GM12878 (cell line): ENCODE data around the gene SHISA7. TPM values are rescaled to one million over a fixed set of nuclear protein-coding genes. Genes with fewer than 3 reads are reported as not detected.

Source experiments
- BMI1 ChIP-seq: fragments of 450-650 bp; IDR thresholded peaks from 2 replicates; pipeline ENCODE4 v1.6.1; 2016; ENCODE audit warnings: mild to moderate bottlenecking, moderate library complexity, borderline replicate concordance
- CHD1 ChIP-seq: IDR thresholded peaks from 2 replicates; pipeline ENCODE4 v1.6.1; 2012; ENCODE audit warnings: low read depth, low read length, improper control_type of control experiment
- CHD2 ChIP-seq: IDR thresholded peaks from 2 replicates; pipeline ENCODE4 v1.6.1; 2011; ENCODE audit warnings: low read depth, low read length, improper control_type of control experiment, borderline replicate concordance
- CHD4 ChIP-seq: fragments of 200-600 bp; sonication (generic); IDR thresholded peaks from 2 replicates; pipeline ENCODE4 v1.6.1; 2016; ENCODE audit warnings: mild to moderate bottlenecking
- CREB1 ChIP-seq: IDR thresholded peaks from 2 replicates; pipeline ENCODE4 v1.6.1; 2012; ENCODE audit warnings: low read depth, mild to moderate bottlenecking, inconsistent platforms
- EP300 ChIP-seq, 2 experiments: fragments of 150-350 bp in 1 of 2; IDR thresholded peaks; 2 replicates each; pipeline ENCODE4 v1.6.1; 2011 to 2012; ENCODE audit warnings: low read depth in 2 of 2, low read length in 2 of 2, borderline replicate concordance in 1 of 2, improper control_type of control experiment in 1 of 2, inconsistent platforms in 1 of 2; ENCODE audit not compliant: control insufficient read depth in 1 of 2
- ESRRA ChIP-seq: IDR thresholded peaks from 2 replicates; pipeline ENCODE4 v1.6.1; 2012; ENCODE audit warnings: mild to moderate bottlenecking, low read length, improper control_type of control experiment
- FOXM1 ChIP-seq: IDR thresholded peaks from 2 replicates; pipeline ENCODE4 v1.6.1; 2012; ENCODE audit warnings: low read depth, mild to moderate bottlenecking, inconsistent platforms, low read length, moderate library complexity
- GABPA ChIP-seq: IDR thresholded peaks from 2 replicates; pipeline ENCODE4 v1.6.1; 2014; ENCODE audit warnings: antibody characterized with exemption, low read depth, mild to moderate bottlenecking, inconsistent platforms
- KDM1A ChIP-seq: fragments of 200-600 bp; sonication (generic); IDR thresholded peaks from 2 replicates; pipeline ENCODE4 v1.6.1; 2016; ENCODE audit warnings: borderline replicate concordance
- MEF2A ChIP-seq: IDR thresholded peaks from 2 replicates; pipeline ENCODE4 v1.6.1; 2011; ENCODE audit warnings: low read depth, mild to moderate bottlenecking, low read length, moderate library complexity; ENCODE audit not compliant: insufficient read depth
- MEF2B ChIP-seq: fragments of 450-650 bp; IDR thresholded peaks from 2 replicates; pipeline ENCODE4 v1.6.1; 2018; ENCODE audit warnings: mild to moderate bottlenecking, moderate library complexity; ENCODE audit not compliant: partially characterized antibody, poor library complexity, severe bottlenecking
- MTA2 ChIP-seq: fragments of 450-650 bp; IDR thresholded peaks from 2 replicates; pipeline ENCODE4 v1.6.1; 2016; ENCODE audit warnings: low read depth, mild to moderate bottlenecking, moderate library complexity
- MXI1 ChIP-seq: fragments of 150-350 bp; IDR thresholded peaks from 2 replicates; pipeline ENCODE4 v1.6.1; 2011; ENCODE audit warnings: low read depth, mild to moderate bottlenecking, inconsistent platforms, low read length, improper control_type of control experiment
- PML ChIP-seq: IDR thresholded peaks from 2 replicates; pipeline ENCODE4 v1.6.1; 2012; ENCODE audit warnings: low read length, inconsistent platforms
- POLR2AphosphoS2 ChIP-seq: IDR thresholded peaks from 2 replicates; pipeline ENCODE4 v1.6.1; 2011; ENCODE audit warnings: low read depth, mild to moderate bottlenecking, low read length, improper control_type of control experiment, moderate library complexity
- RELB ChIP-seq: fragments of 450-650 bp; IDR thresholded peaks from 2 replicates; pipeline ENCODE4 v1.6.1; 2017; ENCODE audit warnings: low read depth, mild to moderate bottlenecking, moderate library complexity
- SKIL ChIP-seq: fragments of 450-650 bp; IDR thresholded peaks from 2 replicates; pipeline ENCODE4 v1.6.1; 2017; ENCODE audit warnings: mild to moderate bottlenecking, low read depth, inconsistent platforms; ENCODE audit not compliant: poor library complexity, severe bottlenecking
- SMAD1 ChIP-seq: fragments of 450-650 bp; IDR thresholded peaks from 2 replicates; pipeline ENCODE4 v1.6.1; 2018; ENCODE audit warnings: mild to moderate bottlenecking, low read depth; ENCODE audit not compliant: partially characterized antibody
- YY1 ChIP-seq: IDR thresholded peaks from 2 replicates; pipeline ENCODE4 v1.6.1; 2011; ENCODE audit warnings: low read depth, mild to moderate bottlenecking, low read length
- ZNF207 ChIP-seq: fragments of 450-650 bp; IDR thresholded peaks from 2 replicates; pipeline ENCODE4 v1.6.1; 2014; ENCODE audit warnings: antibody characterized with exemption, mild to moderate bottlenecking, borderline replicate concordance
- ZNF687 ChIP-seq: fragments of 450-650 bp; IDR thresholded peaks from 2 replicates; pipeline ENCODE4 v1.6.1; 2017; ENCODE audit warnings: mild to moderate bottlenecking, moderate library complexity
- polyA plus RNA-seq, 11 experiments: library from polyadenylated mRNA; depleted of rRNA in 4 of 11; unstranded in 6 of 11; stranded (reverse) in 5 of 11; fragments of >200 nt; fragmentation: Nextera tagmentation in 4 of 11; fragmentation: Illumina TruSeq in 1 of 11; extraction: Ambion mirVana in 4 of 11; extraction: Trizol in 1 of 11; gene quantifications; 1 replicate in 1 of 11; 2 replicates in 10 of 11; pipeline versions ENCODE4 v1.2.1 to v1.2.3, GENCODE V29; 2011 to 2016; ENCODE audit warnings: inconsistent platforms in 2 of 11, missing spikeins in 2 of 11, low read depth in 1 of 11
- total RNA-seq, 4 experiments: library from RNA; depleted of rRNA in 3 of 4; stranded (reverse); fragments of >200 nt in 3 of 4; fragmentation: Illumina TruSeq in 1 of 4; extraction: Trizol in 1 of 4; gene quantifications; 2 replicates each; pipeline versions ENCODE4 v1.2.1 to v1.2.3, GENCODE V29; 2013 to 2021

Gene SHISA7
- total and polyA plus RNA-seq, 10 of the 15 experiments (the other 5 are each of a cell fraction or from before 2014, with no cell fraction given), result 0.03 TPM; not detected in 9

- peak; percentile 75; the same call in 1 of the 2 replicates for TF ChIP-seq ZNF687
- no peak; the same call in 1 of the 2 replicates for TF ChIP-seq ZNF207
- TF ChIP-seq CHD4, result no peak
- peak; percentile 8 for TF ChIP-seq MEF2B
- TF ChIP-seq SKIL, result no peak
- TF ChIP-seq SMAD1, result peak; percentile 31
- TF ChIP-seq RELB, result 0 out of 2 replicates have a peak, but pooled peaks have one; percentile 30
- TF ChIP-seq MTA2, result 0 out of 2 replicates have a peak, but pooled peaks have one; percentile 6
- no peak for TF ChIP-seq CHD1
- TF ChIP-seq CREB1, result peak; percentile 89
- no peak for TF ChIP-seq PML
- no peak for TF ChIP-seq BMI1
- TF ChIP-seq MEF2A, result 0 out of 2 replicates have a peak, but pooled peaks have one; percentile 25
- TF ChIP-seq FOXM1, result peak; percentile 86
- TF ChIP-seq ESRRA, result no peak
- TF ChIP-seq YY1, result peak; percentile 95
- TF ChIP-seq MXI1, result peak; percentile 70
- 0 out of 4 replicates have a peak, but pooled peaks of 1 of the 2 experiments have one; percentile 39 for TF ChIP-seq EP300 (IDR thresholded peaks at IDR 0.05; ENCODE audit: borderline replicate concordance in 1 of 2, control insufficient read depth in 1 of 2, low read depth in 2 of 2, low read length in 2 of 2)
- peak; percentile 80; the same call in 1 of the 2 replicates for TF ChIP-seq CHD2
- TF ChIP-seq POLR2AphosphoS2, result no peak
- no peak for TF ChIP-seq KDM1A
- TF ChIP-seq GABPA, result no peak
Measured at GRCh38 chr19:55407800-55408532, 35.1 kb downstream of the SHISA7 start (continued).
